Activated CD4-positive, alpha-beta T cell treated with anti-CD3 and anti-CD28 coated beads for 4 hours (primary cell): ENCODE results near the gene NAGLU.
A peak's percentile ranks its signal among the peaks of the same experiment; 100 is the strongest.

Experiments
- DNase-seq, 2 donors: peaks; one replicate each; pipeline ENCODE4 v3.0.0-alpha.2; 2020

The NAGLU gene

GRCh38 chr17:42536048-42536371 lies at the start of gene NAGLU:
Gene NAGLU (plus strand): TSS chr17:42536241. CDS start chr17:42536273, 32 bp downstream.
- DNase-seq = peak; percentile 75 to 81

- DNase-seq = no peak
Observed at GRCh38 chr17:42488032-42488431, 48.0 kb upstream of the NAGLU start.

DNA sequence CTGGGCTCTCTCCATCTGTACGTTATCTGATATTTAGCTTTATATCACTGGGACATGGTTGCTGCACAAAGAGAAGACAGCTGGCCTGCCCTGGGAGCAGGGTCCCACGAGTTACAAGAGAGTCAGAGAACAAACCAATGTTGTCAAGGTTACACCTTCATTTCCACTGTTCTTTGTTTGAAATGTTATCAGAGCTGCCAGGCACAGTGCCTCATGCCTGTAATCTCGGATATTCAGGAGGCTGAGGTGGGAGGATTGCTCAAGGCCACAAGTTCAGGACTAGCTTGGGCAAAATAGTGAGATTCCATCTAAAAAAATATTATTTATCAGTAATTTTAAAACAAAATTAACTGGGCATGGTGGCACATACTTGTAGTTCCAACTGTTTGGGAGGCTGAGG lies 42.7 kb upstream of the NAGLU start:
- DNase-seq = no peak

DNA sequence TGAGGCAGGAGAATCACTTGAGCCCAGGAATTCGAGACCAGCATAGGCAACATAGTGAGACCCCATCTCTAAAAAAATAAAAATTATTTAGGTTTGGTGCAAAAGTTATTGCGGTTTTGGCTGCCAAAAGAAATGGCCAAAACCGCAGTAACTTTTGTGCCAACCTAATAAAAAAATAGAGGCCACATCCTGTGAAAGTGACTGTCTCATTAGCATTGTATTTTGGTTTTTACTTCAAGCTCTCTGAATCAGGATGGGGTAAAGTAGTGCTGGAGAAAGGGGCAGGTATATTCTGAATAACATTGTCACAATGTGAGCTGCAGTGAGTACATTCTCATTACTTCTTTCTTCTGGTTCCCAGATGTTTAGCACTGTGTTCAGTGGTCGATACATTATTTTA lies 41.4 kb upstream of the NAGLU start:
- no peak for DNase-seq

DNA sequence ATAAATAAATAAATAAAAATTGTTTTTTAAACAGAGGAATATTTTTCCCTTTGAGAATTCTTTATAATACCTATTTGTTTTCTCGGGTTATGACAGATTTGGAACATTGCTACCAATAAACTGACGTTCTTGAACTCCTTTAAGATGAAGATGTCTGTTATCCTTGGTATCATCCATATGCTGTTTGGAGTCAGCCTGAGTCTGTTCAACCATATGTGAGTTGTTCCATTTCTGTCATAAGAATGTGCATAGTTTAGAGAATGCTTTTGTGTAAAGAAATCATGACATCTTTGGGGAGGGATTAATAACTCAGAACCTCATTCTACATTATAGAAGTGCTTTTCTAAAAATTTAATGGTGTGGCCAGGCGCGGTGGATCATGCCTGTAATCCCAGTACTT lies 37.2 kb upstream of the NAGLU start:
- no peak for DNase-seq

- no peak for DNase-seq
Observed at GRCh38 chr17:42502091-42502490, 34.0 kb upstream of the NAGLU start.

DNA sequence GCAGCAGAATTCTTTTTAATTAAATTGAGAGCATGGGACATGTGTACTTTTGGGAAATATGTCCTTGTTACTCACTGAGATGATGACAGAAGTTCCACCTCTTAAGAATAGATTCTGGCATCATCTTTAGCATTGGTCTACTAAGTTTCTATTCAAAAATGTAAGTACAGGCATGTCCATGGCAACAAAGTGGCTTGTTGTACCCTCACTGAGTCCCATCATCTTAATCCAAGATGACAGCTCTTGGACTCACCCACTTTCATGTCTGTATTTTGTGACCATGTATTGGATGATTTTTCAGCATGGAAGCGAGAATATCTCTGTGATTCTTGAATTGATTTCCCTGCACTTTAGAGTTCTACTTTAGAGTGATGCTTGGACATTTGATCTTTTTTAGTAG lies 33.1 kb upstream of the NAGLU start:
- no peak for DNase-seq

DNA sequence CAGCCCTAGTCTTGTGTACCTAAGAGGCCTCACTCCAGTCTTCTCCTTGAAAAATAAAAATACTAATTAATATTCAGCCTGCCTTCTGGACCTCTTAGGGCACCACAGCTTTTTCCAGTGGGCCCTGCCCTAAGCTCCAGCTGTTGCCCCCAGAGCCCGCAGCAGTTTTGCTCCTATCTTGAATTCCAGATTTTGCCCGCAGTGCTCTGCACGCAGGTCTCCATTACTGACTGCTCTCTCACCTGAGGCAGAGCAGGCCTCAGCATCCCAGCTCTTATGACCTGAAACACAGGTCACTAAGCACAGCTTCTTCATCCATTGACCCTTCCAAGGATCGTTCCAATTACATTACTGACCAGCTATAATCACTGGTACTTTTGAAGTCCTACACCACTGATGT lies 28.4 kb upstream of the NAGLU start:
- DNase-seq = no peak

DNA sequence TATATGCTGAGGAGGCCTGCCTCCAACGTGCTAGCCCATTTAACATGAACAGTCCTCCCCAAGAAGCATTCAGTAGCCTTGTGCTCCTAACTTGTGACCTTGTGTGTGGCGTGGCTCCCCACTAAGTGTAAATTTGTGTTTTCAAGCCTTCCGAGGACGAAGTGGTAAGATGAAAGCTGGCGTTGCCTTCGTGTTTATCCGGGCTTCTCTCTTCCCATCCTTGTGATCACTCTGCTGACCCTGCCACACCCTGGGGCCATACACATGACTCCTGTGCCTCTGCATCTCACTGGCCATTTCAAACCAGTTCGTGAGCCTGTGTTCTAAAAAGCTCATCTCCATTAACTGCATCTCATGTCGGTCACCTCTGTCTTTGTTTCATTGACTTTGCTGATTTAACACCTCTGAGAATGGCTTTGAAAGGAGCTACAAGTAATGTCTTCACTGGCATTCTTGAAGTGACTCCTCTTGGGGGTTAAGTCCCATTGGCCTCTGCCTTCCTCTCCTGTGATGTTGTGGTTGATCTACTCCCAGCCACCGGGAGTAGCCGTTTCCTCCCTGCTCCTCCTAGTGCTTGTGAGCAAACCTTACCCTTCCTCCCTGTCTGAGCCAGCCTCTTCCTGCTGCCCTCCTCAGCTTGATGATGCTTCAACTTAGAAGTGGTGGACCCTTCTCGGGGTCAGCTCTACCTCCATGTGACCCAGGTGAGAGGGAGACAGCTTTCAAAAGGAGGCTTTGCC lies 27.4 kb upstream of the NAGLU start:
- no peak for DNase-seq

DNA sequence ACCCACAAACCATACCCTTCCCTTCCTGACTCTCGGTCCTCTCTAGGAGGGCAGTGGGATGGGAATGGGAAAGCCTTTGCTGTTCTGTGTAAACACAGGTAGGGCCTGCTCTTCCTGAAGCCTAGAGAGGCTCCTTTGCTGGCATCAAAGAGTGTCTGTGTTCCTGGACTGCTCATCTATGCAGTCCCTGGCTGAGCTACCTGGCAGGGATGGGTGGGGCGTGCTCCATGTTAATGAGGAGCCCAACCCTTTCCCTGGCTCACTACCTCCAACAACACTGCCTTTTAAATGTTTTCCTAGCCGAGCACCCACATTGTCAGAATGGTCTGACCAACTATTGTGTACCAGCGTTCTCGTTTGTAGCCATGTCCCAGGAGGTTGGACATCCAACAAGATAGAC lies 26.6 kb upstream of the NAGLU start:
- no peak for DNase-seq

DNA sequence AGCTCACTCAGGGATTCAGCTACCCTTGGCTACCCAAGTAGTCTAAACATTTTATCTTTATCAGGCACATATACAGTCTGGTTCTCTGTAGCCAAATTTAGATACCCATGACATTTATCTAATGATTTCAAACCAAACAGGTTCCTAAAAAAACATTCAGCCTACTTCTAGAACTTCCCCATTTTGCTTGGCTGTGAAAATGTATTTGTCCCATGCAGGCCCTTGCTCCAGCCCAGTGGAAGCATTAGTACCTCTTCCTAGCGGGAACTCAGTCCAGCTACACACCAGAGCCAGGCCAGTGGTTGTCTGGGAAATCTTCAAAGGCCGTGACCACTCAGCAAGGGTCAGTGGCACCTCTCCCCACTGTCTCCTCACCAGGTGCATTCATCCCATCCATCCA lies 26.2 kb upstream of the NAGLU start:
- DNase-seq = no peak

DNA sequence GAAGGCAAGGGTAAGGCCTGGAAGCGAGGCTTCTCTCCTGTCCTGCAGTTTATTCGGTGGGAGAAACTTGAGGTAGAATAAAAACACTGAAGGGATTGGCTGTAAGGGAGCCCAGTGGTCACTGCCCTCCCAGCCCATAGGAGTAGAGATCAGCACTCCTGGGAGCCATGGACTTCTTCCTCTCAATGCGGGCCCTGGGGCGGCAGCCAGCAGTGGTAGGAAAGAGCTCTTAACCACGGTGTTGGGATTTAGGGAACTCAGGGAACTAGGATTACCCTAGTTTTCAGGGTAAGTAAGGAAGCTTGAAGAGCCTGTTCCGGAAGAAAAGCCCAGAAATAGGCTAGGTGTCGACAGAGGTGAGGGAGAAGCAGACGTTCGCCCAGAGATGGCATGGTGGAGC lies 23.8 kb upstream of the NAGLU start:
- no peak for DNase-seq

- no peak for DNase-seq
Observed at GRCh38 chr17:42512733-42513251, 23.2 kb upstream of the NAGLU start.

DNA sequence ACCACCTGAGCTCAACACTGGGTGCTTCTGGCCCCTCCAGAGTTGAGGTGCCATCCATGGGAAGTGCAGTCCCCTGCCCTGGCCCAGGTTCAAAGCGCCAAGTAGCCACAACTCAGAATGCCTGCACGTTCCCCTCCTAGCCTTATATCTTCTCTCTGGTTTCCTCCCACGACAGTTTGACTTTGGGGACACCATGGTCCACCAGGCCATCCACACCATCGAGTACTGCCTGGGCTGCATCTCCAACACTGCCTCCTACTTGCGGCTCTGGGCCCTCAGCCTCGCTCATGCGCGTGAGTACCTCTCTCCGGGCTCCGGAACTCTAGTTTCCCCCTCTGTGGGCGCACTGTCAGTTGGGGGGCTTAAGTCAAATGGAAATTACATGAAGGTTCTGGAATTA lies 22.4 kb upstream of the NAGLU start:
- DNase-seq = no peak

- DNase-seq = no peak
Observed at GRCh38 chr17:42514279-42514678, 21.8 kb upstream of the NAGLU start.

DNA sequence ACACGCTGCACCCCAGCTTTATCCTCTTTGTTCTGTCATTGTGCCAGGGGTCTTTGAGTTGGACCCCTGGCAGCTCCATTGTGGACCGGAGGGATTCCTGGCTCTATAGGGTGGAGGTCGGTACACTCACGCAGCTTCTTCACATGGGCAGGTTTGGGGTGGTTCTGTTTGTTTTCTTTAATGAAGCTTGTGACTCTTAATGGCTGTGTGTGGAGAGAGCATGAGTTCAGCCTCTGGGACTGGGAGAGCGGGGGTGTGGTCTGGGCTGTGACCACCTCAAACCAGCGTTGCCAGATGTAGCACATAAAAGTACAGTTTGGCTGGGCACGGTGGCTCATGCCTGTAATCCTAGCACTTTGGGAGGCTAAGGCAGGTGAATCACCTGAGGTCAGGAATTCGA lies 21.2 kb upstream of the NAGLU start:
- DNase-seq = no peak

- peak; percentile 69 to 85 for DNase-seq
Observed at GRCh38 chr17:42517516-42517915, 18.5 kb upstream of the NAGLU start.

- no peak for DNase-seq
Observed at GRCh38 chr17:42518046-42518754, 17.8 kb upstream of the NAGLU start.

GRCh38 chr17:42518755-42519545 lies 17.1 kb upstream of the NAGLU start:
- DNase-seq = no peak

DNA sequence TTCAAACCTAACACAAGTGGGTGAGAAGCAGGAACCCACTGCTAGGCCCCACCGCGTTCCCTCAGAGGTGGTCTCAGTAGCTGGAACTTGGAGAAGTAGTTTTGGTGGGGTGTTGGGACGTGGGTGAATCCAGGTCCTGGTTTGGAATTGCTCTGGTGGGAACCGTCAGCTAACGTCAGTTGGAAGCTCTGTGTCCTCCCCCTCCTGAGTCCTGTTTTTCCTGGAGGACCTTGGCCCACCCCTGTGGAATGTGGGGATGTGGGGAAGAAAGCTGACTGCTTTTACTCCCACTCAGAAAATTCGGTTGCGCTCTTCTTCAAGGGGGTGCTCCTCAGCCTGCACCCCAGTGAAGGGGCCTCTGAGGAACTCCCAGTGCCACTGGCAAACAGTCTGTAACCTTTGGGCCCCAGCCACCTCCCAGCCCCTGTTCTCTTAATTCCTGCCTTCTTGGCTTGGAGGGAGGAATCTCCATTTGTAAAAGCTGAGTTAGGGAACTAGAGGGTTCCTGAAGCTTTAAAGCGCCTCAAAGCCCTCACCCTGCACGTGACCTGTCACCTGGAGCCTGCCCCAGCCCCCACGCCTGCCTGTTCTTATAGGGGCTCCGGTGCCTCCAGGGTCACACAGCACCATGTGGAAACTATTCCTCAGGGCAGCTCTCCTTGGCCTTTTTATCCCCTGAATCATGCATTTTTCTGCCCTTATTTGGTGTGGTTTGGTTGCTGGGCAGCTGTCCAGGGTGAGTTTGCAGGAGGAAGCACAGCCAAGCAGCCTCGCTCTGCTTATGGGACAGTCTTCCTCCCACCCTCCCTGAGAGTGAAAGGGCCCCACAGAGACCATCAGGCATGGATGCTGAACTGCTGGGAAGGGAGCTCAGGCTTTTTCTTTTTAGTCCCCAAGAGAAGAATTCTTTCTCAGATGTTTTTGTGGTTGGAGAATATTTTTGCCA lies 16.2 kb upstream of the NAGLU start:
- no peak for DNase-seq

- no peak for DNase-seq
Observed at GRCh38 chr17:42520540-42520951, 15.5 kb upstream of the NAGLU start.

DNA sequence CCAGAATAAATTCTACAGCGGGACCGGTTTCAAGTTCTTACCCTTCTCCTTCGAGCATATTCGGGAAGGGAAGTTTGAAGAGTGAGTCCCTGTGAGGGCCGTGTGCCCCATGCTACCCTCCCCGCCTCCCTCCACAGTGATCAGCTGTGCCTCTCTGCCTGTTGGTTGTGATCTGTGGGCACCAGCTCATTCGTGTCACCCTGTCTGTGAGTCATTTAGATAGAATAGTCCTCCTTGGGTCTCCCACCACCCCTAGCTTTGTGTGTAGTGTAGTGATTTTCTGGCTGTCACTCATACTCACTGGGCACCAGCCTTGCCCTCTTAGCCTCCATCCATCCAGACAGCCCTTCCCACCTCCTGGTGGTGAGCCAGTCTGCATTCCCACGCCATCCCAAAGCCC lies 15.0 kb upstream of the NAGLU start:
- no peak for DNase-seq
